MV-4-11 (cell line): ENCODE results near the gene FGFR2.

Experiments used
- DNase-seq: peaks from one replicate; lab custom pipeline; 2025; lab: John Stamatoyannopoulos, UW

Gene FGFR2

DNA sequence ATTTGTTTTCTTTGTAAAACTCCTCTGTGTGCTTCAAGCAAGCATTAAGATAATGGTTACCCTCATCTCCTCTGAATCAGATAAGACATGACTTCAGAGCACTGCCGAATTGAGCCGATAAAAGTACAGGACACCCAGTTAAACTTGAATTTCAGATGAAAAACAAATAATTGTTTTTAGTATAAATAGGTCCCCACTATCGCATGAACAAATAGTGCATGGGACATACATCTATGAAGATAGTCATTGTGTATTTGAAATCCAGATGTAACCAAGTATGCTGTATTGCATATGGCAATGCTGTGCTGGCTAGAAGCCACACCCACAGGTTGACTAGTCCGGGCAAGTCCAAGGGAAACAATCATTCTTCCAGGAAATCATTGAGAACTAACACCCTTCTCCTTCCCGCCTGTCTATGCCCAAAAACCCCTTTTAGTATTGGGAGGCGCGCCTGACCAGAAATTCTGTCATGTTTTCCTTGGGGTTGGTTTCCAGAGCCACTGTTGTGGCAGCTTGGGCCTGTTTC, 12.6 kb upstream of the FGFR2 start:
- no peak for DNase-seq

- DNase-seq = no peak
Observed at GRCh38 chr10:121609426-121610380, 11.5 kb upstream of the FGFR2 start.

DNA sequence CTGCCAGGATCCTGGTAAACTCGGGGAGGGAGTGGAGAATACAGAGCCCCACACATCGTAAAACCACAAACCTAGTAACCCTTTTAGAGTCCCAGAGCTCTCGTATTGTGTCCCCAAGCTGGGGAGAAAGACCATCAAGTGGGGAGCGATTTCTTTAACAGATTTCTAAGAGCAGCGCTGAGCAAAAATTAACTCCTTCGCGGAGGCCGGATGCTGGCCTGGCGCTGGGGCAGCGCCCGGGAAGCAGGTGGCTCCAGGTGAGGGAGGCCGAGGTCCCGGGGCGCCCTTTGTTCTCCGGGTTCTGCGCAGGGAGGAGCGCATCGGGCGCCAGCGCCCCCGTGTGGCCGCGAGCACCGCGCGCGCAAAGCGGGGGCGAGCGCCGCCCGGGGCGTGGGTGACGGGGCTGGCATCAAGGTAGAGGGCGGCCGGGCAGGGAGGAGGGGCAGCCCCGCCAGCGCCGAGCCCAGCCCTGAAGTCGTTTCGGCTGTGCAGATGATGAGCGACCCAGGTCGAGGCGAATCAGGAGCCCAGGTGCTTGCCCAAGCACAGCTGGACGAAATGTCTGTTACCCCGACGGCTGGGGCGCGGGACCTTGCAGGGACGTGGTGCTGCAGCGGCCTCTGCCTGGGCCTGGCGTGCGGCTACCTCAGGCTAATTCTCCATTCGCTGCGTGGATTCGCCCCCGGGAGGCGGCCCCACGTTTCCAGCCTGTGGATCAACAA, 10.4 kb upstream of the FGFR2 start:
- no peak for DNase-seq

DNA sequence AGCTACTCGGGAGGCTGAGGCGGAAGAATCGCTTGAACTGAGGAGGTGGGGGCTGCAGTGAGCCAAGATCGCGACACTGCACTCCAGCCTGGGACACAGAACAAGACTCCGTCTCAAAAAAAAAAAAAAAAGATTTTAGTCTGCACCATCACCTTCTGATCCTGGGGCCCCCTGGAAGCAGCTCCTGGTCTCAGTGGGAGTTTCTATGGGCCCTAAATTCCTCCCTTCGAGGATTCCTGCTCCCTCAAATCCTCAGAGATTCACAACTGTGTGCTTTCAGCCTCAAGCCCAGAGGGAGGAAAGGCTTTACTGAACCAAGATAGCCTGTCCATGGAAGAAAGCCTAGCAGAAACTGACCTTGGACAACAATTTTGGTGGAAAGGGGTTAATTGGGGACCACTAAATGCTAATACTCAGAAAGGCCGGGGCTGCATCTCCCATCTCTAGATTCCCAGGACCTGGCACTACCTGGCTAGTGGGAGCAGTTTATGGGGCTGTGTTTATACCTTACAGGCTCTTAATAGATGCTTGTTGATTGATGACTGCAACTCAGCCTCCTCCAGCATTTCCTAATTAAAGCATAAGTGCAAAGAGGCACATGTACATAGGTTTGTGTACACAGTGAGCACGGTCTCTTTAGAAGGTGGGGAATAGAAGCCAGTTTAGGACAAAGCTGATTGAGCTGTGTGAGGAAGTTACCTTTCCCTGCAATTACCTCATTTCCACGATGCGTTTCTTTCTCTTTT, 9.2 kb upstream of the FGFR2 start:
- DNase-seq = no peak

- DNase-seq = no peak
Observed at GRCh38 chr10:121605708-121606107, 7.5 kb upstream of the FGFR2 start.

GRCh38 chr10:121601458-121601857, 3.2 kb upstream of the FGFR2 start:
- no peak for DNase-seq

GRCh38 chr10:121600611-121601010, 2.4 kb upstream of the FGFR2 start:
- no peak for DNase-seq

GRCh38 chr10:121599947-121600346, 1.7 kb upstream of the FGFR2 start:
- DNase-seq = no peak

- DNase-seq = no peak
Observed at GRCh38 chr10:121597504-121598262, 561 bp downstream of the FGFR2 start.

GRCh38 chr10:121596689-121597503, 1.3 kb downstream of the FGFR2 start:
- no peak for DNase-seq

DNA sequence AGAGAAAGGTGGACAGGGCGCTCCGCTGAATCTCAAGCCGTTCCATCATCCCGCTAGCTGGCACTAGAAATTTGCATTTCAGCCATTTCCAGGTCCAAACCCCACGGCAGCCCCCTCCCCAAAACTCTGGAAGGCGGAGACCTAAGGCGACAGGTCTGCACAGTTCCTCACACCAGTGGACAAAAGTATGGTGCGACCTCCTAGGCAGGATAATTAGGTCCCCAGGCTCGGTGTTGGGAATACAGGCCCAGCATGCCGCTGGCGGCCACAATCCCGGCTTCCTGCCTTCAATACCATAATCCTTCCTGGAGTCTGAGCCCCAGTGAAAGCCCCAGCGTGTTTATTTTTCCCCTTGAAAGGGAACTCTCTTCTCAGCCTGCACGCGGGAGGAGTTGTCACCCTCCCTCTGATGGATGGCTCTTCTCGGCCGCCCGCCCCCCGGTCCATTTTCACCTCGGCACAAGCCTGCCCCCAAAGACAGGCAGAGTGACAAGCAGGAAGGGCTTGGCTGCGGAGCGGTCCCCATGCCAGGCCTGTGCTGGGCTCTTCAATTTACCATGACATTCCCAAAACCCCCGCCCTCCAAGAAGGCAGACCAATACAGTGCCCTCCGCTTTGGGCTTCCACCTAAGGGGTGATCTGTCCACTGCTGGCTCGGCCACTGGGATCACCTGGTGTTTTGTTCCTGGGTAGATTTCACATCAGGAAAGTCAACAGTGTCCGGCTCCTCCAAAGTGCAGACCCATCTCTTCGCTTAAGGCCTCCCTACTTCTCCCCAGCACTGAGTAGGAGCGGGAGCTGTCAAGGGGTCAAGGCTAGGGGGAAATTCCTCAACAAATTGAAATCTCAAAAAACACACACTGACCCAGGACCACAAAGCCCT, 2.2 kb downstream of the FGFR2 start:
- DNase-seq = no peak

GRCh38 chr10:121595351-121595805, 2.9 kb downstream of the FGFR2 start:
- DNase-seq = no peak

DNA sequence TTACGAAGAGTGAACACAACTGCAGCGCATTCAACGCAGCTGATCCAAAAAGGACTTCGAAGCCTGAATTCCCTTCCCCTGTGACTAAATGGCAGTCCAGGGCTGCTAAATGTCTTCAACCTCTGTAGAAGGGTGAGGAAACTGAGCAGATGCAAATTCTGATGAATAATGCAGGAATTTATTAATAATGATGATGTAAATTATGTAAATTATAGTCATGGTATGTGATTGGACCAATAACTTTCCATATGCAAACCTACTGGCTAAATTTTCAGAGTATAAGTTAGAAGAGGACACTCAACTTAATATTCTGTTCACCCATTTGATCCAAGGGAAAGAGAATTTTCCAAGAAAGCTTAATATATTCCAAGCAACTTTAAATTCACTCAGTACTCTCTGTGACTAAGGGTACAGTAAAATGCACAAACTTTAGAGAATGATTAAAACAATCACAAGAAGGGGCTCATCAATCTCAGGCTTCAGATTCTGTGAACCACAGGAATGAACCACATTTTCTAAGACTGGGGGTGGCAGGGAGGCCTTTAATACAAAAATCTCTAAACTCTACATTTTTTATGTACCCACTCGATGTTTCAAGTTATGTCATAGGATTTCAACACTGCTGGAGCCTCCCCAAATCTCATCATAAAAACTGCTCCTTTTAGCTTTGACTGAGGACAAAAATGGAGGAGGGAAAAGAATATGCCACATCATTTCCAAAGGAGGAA, 3.5 kb downstream of the FGFR2 start:
- DNase-seq = no peak

DNA sequence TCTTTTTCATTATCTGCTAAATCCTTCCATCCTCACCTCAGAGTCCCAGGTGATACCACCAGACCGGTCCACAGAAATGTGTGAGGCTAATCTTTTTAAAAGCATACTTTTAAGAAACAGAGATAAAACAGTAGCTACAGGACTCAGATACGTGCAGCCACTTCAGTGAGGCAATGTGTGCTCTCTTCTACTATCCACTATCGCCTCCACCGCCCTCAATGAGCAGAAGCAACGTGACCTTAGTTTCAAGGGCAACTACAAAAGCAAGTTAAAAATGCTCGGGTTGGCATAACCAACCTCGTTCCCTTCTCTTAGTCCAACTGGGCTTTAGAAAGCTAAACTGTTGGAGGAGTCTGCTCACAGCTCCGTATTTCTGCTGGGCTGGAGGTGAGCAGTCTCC, 4.2 kb downstream of the FGFR2 start:
- DNase-seq = no peak

DNA sequence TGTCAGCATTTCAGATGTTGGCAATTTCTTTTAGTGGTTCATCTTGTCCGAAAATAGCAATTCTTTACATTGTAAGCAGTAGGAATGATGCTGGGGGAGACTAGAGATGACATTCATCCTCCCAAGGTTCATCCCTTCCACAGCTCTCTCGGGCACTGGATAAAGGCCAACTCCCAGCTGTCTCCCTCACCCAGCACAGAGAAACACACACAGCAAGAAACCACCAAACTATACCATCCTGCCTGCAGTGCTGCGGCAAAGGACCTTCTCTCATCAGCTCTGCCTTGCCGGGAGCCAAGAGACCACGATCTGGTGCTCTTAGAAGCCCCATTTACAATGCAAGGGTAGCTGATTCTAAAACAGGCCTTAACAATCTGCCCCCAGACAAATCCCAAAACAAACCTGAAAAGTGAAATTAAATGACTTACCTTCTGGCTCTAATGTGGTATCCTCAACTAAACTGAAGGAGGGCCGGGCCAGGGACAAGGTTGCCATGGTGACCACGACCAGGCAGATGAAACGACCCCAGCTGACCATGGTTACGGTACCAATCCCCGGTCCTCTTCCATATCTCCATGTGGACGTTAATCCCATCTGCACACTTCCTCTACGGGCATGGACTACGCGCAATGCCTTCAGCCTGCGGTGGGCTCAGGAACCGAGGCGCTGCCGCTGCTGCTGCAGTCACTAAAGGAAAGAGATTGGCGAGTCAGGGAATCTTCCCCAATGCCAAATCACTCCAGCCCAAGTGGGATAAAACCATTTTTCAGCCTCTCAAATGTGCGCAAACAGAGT, 4.8 kb downstream of the FGFR2 start:
- DNase-seq = no peak

DNA sequence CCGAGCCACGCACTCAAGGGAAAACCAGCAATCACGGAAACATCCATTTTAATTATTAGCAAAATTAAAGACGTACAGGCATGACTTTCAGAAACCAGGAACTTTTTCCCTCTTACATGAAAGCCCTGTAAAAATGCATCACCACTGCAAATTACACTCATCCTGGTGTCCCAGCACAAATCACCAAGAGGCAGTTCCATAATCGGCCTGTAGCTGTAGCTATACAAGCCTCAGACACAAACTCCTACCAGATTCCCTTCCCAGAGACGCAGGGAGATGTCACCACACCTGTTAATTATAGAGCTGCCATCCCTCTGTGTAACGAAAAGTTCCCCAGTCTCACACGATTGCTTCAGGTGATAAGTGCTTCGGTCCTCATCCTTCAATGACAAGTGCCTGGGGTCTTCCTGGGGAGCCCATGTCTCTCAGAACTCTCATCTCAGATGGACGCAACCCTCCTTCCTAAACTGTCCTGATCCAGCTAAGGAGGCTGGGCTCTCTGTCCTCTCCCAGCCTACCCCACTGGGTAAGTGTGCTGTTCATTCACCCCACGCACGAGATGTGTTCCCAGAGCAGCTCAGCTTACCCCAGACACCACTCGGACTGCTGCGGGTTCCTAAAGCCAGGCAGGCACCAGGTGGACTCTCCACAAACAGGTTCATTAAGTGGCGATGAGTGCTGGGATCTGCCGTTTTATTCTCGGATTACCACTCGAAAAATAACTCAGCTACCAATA, 5.9 kb downstream of the FGFR2 start:
- DNase-seq = no peak

DNA sequence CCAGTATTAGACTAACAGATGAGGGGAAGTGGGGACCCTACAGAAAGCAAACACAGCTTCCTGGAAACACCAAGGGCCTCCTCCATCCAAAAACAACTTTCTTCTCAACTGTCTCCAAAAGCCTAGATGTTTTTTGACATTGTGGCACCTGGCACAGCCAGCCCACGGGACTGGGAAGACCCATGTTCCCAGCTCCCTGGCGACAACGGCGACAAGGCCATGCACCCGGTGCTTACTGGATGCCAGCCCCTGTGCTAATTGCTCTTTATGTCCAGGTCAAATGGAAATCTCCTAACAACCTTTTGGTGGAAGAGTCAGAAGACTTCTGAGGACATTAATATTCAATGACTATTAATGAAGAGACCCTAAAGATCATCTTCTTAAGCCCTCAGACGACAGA, 7.1 kb downstream of the FGFR2 start:
- DNase-seq = no peak
